H1 (cell line): ENCODE measurements around the gene CAPN7.

Source experiments
- BRCA1 ChIP-seq: IDR thresholded peaks from 2 replicates; pipeline ENCODE4 v1.6.1; 2012; ENCODE audit warnings: low read depth, low read length, improper control_type of control experiment
- CEBPB ChIP-seq: IDR thresholded peaks from 2 replicates; pipeline ENCODE4 v1.6.1; 2012; ENCODE audit warnings: low read depth, low read length
- CTCF ChIP-seq, 3 experiments: IDR thresholded peaks; 1 replicate in 2 of 3; 2 replicates in 1 of 3; pipeline versions ENCODE4 v1.5.1 to v1.6.1; 2011; ENCODE audit warnings: low read length in 3 of 3, mild to moderate bottlenecking in 3 of 3, inconsistent platforms in 2 of 3, low read depth in 1 of 3, moderate library complexity in 1 of 3; ENCODE audit not compliant: insufficient read depth in 1 of 3; ENCODE audit errors: control extremely low read depth in 1 of 3
- GABPA ChIP-seq: IDR thresholded peaks from 2 replicates; pipeline ENCODE4 v1.6.1; 2011; ENCODE audit warnings: mild to moderate bottlenecking, low read length, moderate library complexity, borderline replicate concordance; ENCODE audit not compliant: insufficient read depth
- JUN ChIP-seq: IDR thresholded peaks from 2 replicates; pipeline ENCODE4 v1.6.1; 2011; ENCODE audit warnings: low read depth, mild to moderate bottlenecking, improper control_type of control experiment, low read length
- JUND ChIP-seq: IDR thresholded peaks from 2 replicates; pipeline ENCODE4 v1.6.1; 2011; ENCODE audit warnings: mild to moderate bottlenecking, improper control_type of control experiment, low read length
- RAD21 ChIP-seq, 2 experiments: IDR thresholded peaks in 1 of 2; conservative IDR thresholded peaks in 1 of 2; 2 replicates each; pipeline ENCODE4 v1.6.1; 2011; ENCODE audit warnings: low read depth in 2 of 2, low read length in 2 of 2, improper control_type of control experiment in 1 of 2, inconsistent platforms in 1 of 2, mild to moderate bottlenecking in 1 of 2, moderate library complexity in 1 of 2
- SRF ChIP-seq: IDR thresholded peaks from 2 replicates; pipeline ENCODE4 v1.6.1; 2011; ENCODE audit warnings: mild to moderate bottlenecking, low read depth, low read length, moderate library complexity
- TF ChIP-seq, protein P1 (sequence below): IDR thresholded peaks from 2 replicates; pipeline ENCODE4 v1.6.1; 2011; ENCODE audit warnings: low read length, improper control_type of control experiment

DNA sequence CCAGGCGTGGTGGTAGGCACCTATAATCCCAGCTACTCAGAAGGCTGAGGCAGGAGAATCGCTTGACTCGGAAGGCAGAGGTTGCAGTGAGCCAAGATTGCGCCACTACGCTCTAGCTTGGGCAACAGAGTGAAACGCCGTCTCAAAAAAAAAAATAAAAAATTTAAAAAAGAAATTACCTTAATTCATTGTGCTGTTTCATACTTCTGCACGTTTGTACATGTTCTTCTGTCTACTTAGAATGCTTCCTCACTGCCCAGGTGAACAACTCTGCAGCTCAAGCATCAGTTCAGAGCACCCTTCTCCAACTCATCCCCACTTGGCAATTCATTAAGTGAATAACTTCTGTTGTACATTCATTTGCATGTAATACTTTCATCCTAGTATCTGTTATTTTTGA is 14.0 kb downstream of the CAPN7 start:
- no peak for TF ChIP-seq JUN
- TF ChIP-seq GABPA: no peak
- TF ChIP-seq CTCF (IDR thresholded peaks at IDR 0.05; ENCODE audit: control extremely low read depth in 1 of 3, insufficient read depth in 1 of 3, low read depth in 1 of 3, low read length in 3 of 3): no peak
- TF ChIP-seq CEBPB: no peak
- TF ChIP-seq BRCA1: no peak
- no peak for TF ChIP-seq JUND
- no peak for TF ChIP-seq SRF
- TF ChIP-seq RAD21 (IDR thresholded peaks at IDR 0.05 in 1 of 2, conservative IDR thresholded peaks at IDR 0.05 in 1 of 2; ENCODE audit: low read depth in 2 of 2, low read length in 2 of 2): no peak
- TF ChIP-seq, protein P1, sequence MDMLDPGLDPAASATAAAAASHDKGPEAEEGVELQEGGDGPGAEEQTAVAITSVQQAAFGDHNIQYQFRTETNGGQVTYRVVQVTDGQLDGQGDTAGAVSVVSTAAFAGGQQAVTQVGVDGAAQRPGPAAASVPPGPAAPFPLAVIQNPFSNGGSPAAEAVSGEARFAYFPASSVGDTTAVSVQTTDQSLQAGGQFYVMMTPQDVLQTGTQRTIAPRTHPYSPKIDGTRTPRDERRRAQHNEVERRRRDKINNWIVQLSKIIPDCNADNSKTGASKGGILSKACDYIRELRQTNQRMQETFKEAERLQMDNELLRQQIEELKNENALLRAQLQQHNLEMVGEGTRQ: no peak
